SJCRH30 (cell line): ENCODE measurements around the gene KLF15. TPM values are rescaled to one million over a fixed set of nuclear protein-coding genes. Genes with fewer than 3 reads are reported as not detected.

ENCODE experiments used
- DNase-seq, 2 experiments: peaks; one replicate each; pipeline ENCODE4 v3.0.0-alpha.2; 2015 to 2020
- H3K27ac ChIP-seq: fragments of 250-450 bp; sonication (Bioruptor Pico); 2 replicates; pipeline ENCODE4 v1.5.1; 2020; ENCODE audit warnings: mild to moderate bottlenecking, moderate library complexity
- H3K27me3 ChIP-seq: fragments of 250-450 bp; sonication (Bioruptor Pico); 2 replicates; pipeline ENCODE4 v1.5.1; 2020; ENCODE audit warnings: mild to moderate bottlenecking, moderate library complexity
- H3K36me3 ChIP-seq: fragments of 250-450 bp; sonication (Bioruptor Pico); 2 replicates; pipeline ENCODE4 v1.5.1; 2020; ENCODE audit warnings: mild to moderate bottlenecking, moderate library complexity
- H3K4me1 ChIP-seq: fragments of 250-450 bp; sonication (Bioruptor Pico); 2 replicates; pipeline ENCODE4 v1.5.1; 2020; ENCODE audit warnings: mild to moderate bottlenecking, moderate library complexity
- H3K4me3 ChIP-seq: fragments of 250-450 bp; sonication (Bioruptor Pico); 2 replicates; pipeline ENCODE4 v1.5.1; 2020; ENCODE audit warnings: mild to moderate bottlenecking, moderate library complexity
- H3K9me3 ChIP-seq: fragments of 250-450 bp; sonication (Bioruptor Pico); replicated peaks from 2 replicates; pipeline ENCODE4 v1.5.1; 2020; ENCODE audit warnings: mild to moderate bottlenecking, moderate library complexity
- total RNA-seq: library from RNA; depleted of rRNA; stranded (reverse); fragments of >200 nt; shearing (Covaris generic); gene quantifications from 2 replicates; pipeline ENCODE4 v1.2.3, GENCODE V29; 2014

Gene KLF15
- total RNA-seq, 1 experiment from 2014 or later, result 3.3 TPM

DNA sequence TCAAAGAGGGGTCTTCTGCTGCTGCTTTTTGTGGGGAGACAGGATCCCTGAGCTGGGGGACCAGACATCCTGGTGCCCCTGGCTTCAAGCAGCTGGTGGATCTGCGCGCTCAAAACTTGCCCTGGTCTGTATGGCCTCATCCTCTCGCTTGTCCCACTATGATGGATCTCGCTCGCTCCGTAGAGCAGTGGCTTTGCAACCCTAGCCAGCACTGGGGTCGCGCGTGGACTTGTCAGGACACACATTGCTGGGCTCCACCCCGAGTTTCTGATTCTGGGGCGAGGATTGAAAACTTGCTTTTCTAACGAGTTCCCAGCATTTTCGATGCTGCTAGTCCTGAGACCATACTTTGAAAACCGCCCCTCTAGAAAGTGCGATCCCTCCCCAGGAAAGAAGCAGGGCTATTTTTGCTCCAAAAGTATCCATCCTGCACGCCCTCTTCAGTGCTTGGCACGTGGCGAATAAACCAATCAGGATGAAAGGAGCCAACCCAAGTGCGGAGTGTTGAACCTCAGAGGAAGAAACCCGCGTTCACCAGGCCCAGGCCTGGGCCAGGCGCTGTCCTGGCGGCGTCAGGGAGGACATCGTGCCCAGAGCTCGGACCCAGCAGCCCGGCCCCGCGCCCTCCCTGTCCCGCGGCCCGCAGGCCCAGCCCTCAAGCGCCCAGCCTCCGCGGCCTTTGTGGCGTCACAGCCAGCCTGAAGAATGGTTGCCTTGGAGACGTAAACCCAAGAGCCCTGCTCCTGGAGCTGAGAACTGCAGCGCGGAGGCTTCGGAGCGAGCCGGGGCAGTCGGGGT lies 37.2 kb upstream of the KLF15 start, which contains the start of gene CFAP100:
CFAP100 (plus strand) TSS at position 731 of the 798 bp plus-strand sequence. CDS start 1,092 bp downstream, outside the sequence.
- no peak within 1 kb of the TSS for H3K4me3 ChIP-seq
- H3K27ac ChIP-seq, result no peak within 1 kb of the TSS
- no peaks in the 10 kb centered on the region for H3K4me1 ChIP-seq
- H3K36me3 ChIP-seq, result no peaks in the 10 kb centered on the region
- no peak for DNase-seq
- H3K9me3 ChIP-seq, result no peaks in the 10 kb centered on the region
- H3K27me3 ChIP-seq, result 0 out of 2 replicates have a peak, but pooled peaks cover 2% of the 10 kb centered on the region

DNA sequence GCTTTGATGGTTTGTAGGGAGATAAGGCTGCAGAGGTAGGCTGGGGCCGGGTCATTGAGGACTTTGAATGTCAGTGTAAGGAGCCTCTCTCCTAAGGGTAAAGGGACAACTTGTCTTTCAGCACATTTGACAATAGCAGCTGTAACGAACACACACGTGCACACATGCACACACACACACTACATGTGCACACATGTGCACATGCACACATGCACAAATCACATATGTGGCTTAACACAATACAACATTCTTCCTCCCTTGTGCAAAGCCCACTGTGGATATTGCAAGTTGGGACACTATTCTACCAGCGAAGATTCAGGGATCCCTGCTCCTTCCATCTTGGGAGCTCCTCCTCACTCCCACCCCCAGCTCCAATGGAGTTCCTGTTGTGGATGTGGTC lies 36.4 kb upstream of the KLF15 start:
- no peak overlapping the region for H3K4me3 ChIP-seq
- H3K36me3 ChIP-seq, result no peaks in the 10 kb centered on the region
- H3K9me3 ChIP-seq, result no peaks in the 10 kb centered on the region
- H3K27ac ChIP-seq, result no peak overlapping the region
- DNase-seq, result no peak
- H3K27me3 ChIP-seq, result 0 out of 2 replicates have a peak, but pooled peaks cover 2% of the 10 kb centered on the region
- no peaks in the 10 kb centered on the region for H3K4me1 ChIP-seq

DNA sequence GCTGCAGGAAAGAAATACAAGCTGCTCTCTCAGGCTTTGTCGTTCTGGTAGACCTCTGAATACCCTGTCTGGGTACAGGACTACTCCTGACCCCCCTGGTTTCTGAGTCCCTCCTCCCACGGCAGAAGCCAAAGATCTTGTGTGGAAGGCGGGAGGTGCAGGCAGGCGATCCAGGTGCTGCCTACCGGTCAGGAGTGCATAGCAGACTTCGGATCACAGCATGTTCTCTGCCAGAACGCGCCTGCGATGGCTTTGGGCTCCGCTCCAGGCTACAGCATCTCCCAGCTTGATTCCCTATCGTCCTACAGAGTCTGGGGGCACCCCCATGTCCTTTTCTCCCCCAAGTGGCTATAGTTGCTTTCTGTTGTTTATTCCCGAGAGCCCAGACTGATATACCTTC lies 35.0 kb upstream of the KLF15 start:
- Histone ChIP-seq H3K36me3 (no peaks in the 10 kb centered on the region), H3K27me3 (0 out of 2 replicates have a peak, but pooled peaks cover 2% of the 10 kb centered on the region), H3K4me3 (no peak overlapping the region), H3K9me3 (no peaks in the 10 kb centered on the region), H3K4me1 (no peaks in the 10 kb centered on the region), H3K27ac (no peak overlapping the region)
- no peak for DNase-seq

DNA sequence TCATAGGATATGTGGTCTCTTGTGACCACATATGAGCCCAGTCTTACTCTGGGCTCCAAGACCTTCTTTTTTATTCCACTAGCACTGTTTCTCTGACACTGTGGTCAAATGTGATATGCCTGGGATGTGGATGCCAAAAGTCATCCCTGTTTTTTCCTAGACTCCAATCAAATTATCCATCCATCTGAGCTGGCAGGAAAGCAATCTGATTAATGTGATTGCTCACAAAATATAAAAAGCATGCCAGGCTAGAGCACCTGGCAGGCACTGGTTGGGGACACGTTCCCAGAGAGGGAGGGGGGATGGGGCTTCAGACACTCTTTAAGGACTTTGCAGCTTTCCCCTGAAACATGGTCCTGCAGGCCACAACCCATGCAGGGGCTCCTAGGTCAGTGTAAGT lies 34.4 kb upstream of the KLF15 start:
- no peak overlapping the region for H3K4me3 ChIP-seq
- H3K36me3 ChIP-seq, result no peaks in the 10 kb centered on the region
- DNase-seq, result no peak
- 0 out of 2 replicates have a peak, but pooled peaks cover 2% of the 10 kb centered on the region for H3K27me3 ChIP-seq
- H3K9me3 ChIP-seq, result no peaks in the 10 kb centered on the region
- no peak overlapping the region for H3K27ac ChIP-seq
- no peaks in the 10 kb centered on the region for H3K4me1 ChIP-seq

DNA sequence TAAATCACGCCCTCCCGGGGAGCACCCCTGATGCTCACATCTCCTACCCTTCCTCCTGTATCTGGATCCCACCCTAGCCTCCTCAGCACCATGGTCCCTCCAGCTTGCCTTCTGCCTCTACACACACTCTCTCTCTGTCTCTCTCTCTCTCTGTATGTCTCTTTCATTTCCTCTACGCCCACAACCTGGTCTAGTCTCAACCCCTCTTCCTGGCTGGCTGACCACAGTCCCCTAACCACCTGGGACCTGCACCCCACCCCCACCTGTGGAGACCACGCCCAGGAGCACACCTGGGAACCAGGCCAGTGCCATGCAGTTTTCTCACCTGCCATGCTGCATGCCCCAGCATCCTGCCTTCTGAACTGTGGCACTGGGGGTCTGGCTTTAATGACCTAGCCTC lies 33.5 kb upstream of the KLF15 start:
- Histone ChIP-seq H3K27ac (no peak overlapping the region), H3K4me1 (no peaks in the 10 kb centered on the region), H3K27me3 (0 out of 2 replicates have a peak, but pooled peaks cover 2% of the 10 kb centered on the region), H3K36me3 (no peaks in the 10 kb centered on the region), H3K9me3 (no peaks in the 10 kb centered on the region), H3K4me3 (no peak overlapping the region)
- no peak for DNase-seq

DNA sequence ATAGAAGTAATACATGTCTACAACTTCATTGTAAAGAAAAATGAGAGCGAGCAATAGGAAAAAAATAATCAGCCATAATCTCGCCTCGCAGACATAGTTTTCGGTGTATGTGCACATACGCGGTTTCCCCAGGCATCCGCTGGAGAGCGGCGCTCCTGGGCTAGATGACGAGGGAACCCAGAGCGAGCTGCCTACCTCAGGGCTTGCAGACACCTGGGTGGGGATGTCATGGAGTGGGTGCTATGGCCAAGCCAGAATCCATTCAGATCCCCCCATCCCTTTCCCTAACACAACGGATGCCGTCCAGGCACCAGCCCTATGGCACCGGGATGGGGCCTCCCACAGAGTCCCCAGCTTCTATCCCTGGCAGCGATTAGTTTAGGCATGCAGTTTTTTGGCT lies 33.0 kb upstream of the KLF15 start:
- no peaks in the 10 kb centered on the region for H3K9me3 ChIP-seq
- H3K4me3 ChIP-seq, result no peak overlapping the region
- no peaks in the 10 kb centered on the region for H3K4me1 ChIP-seq
- no peaks in the 10 kb centered on the region for H3K36me3 ChIP-seq
- no peak overlapping the region for H3K27ac ChIP-seq
- no peak for DNase-seq
- 0 out of 2 replicates have a peak, but pooled peaks cover 2% of the 10 kb centered on the region for H3K27me3 ChIP-seq

DNA sequence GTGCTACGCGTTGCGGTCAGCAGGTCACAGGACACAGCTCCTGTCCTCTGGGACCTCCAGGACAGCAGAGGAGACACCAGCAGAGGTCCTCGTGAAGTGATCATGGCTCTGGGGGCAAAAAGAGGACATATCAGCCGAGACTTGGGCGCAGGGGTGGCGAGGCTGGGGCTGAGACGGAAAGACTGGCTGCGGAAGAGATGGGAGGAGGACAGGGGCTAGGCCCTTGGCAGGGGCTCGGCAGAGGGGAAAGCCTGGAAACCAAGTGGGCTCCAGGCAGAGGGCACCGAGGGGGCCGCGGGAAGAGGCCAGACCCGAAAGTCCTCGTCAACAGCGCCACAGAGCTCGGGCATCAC lies 32.6 kb upstream of the KLF15 start:
- Histone ChIP-seq H3K27me3 (0 out of 2 replicates have a peak, but pooled peaks cover 2% of the 10 kb centered on the region), H3K36me3 (no peaks in the 10 kb centered on the region), H3K9me3 (no peaks in the 10 kb centered on the region), H3K27ac (no peak overlapping the region), H3K4me3 (no peak overlapping the region), H3K4me1 (no peaks in the 10 kb centered on the region)
- no peak for DNase-seq

DNA sequence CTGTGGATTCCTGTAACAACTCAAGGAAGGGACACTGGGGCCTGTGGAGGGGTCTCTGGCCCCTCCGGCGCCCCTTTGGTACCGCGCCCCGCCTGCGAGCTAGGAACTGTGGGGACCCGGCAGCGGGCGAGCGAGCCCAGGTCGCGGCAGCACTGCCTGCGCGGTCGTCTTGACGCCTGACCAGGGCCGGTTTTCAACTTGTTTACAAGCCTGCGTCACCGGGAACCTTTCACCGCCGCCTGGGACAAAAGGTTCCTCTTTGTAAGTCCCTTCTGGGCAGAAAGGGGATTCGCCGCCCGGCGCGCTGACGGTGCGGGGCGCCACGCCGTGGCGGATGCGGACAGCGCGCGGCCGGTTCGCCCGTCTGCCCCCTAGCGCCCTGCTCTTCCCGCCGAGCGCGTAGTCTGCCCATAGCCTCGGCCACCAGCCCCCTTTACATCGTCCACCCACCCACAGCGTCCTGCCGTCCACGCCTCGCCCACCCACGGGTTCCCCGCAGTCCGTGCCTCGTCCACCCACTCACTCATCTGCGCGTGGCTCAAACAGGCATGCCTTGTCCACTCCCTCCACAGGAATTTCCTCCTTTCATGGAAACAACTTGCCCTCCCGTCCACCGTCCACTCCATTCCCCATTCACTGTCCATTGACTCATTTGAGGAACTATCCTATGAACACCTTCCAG lies 32.0 kb upstream of the KLF15 start:
- 0 out of 2 replicates have a peak, but pooled peaks cover 2% of the 10 kb centered on the region for H3K27me3 ChIP-seq
- 0 out of 2 replicates have a peak overlapping the region, but pooled peaks have one; percentile 17 for H3K4me3 ChIP-seq
- no peaks in the 10 kb centered on the region for H3K9me3 ChIP-seq
- H3K27ac ChIP-seq, result no peak overlapping the region
- H3K4me1 ChIP-seq, result no peaks in the 10 kb centered on the region
- no peaks in the 10 kb centered on the region for H3K36me3 ChIP-seq
- peak; percentile 20 to 45 for DNase-seq

DNA sequence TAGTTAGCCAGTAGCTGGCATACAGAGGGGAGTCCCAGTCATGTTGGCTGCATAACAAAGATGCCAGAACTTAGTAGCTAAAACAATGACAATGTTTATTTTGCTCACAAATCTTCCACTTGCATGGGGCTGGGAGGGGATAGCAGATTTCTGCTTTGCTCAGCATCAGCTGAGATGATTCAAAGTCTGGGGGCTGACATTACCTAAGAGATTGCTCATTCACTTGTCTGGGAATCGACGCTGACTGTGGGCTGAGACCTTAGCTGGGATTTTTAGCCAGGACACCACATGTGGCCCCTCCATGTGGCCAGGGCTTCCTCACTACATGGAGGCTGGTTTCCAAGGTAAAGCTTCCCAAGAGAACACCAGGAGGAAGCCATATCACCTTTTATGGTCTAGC lies 24.8 kb upstream of the KLF15 start:
- H3K27me3 ChIP-seq, result no peaks in the 10 kb centered on the region
- no peaks in the 10 kb centered on the region for H3K36me3 ChIP-seq
- H3K27ac ChIP-seq, result no peak overlapping the region
- no peaks in the 10 kb centered on the region for H3K4me1 ChIP-seq
- H3K9me3 ChIP-seq, result no peaks in the 10 kb centered on the region
- no peak for DNase-seq
- H3K4me3 ChIP-seq, result no peak overlapping the region

DNA sequence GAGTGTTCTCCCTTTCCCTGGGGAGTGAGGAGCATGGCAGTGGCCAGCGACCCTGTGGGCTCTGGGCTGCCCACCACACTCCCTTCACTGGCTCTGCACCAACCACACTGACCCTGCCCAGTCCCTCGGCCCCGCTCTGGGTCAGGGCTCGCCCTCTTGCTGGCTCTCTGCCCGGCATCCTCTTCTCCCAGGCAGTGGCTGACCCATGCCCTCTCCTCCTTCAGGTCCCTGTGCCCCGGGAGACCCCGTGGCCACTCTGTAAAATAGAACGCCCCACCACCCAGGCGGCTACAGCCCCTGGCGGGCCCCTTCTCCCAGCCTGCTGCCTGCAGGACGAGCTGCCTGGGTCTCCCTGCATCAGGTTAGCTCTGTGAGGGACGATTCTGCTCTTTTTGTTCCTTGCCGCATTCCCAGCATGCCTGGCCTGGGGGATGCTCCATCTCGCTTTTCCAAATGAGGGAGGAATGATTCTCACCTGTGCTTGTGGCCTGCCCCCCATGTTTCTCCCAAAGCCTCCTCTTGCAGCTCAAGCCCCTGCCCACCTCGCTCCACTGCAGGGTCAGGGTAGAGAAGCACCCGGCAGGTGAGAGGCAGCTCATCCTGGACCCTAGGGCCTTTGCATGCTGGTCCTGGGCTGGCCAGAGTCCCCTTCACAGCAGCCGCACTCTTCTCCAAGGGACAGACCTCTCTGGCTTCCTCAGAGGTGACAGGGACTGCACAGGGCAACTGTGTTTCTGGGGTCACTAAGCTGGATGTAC lies 23.0 kb upstream of the KLF15 start:
- Histone ChIP-seq H3K4me3 (no peak overlapping the region), H3K36me3 (no peaks in the 10 kb centered on the region), H3K27me3 (0 out of 2 replicates have a peak, but pooled peaks cover 2% of the 10 kb centered on the region), H3K4me1 (no peaks in the 10 kb centered on the region), H3K27ac (no peak overlapping the region), H3K9me3 (no peaks in the 10 kb centered on the region)
- no peak for DNase-seq

DNA sequence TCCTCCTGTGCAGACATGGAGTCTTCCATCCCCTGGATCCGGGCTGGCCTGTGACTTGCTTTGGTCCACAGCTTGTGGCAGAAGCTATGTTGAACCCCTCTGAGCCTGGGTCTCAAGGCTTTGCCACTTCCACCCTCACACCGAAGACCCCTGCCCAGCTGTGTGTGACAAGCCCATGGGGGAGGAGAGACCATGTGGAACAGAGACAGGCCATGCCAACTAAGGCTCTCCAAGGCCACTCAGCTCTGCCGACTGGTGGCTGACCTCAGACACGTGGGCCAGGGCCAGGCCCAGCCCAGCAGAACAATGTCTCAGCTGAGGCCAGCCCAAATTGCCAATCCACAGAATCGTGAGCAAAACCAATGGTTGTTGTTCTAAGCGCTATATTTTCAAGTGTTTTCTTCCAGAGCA lies 21.1 kb upstream of the KLF15 start:
- Histone ChIP-seq H3K27me3 (0 out of 2 replicates have a peak, but pooled peaks cover 7% of the 10 kb centered on the region), H3K4me3 (no peak overlapping the region), H3K4me1 (no peaks in the 10 kb centered on the region), H3K36me3 (no peaks in the 10 kb centered on the region), H3K27ac (no peak overlapping the region), H3K9me3 (no peaks in the 10 kb centered on the region)
- DNase-seq, result no peak

DNA sequence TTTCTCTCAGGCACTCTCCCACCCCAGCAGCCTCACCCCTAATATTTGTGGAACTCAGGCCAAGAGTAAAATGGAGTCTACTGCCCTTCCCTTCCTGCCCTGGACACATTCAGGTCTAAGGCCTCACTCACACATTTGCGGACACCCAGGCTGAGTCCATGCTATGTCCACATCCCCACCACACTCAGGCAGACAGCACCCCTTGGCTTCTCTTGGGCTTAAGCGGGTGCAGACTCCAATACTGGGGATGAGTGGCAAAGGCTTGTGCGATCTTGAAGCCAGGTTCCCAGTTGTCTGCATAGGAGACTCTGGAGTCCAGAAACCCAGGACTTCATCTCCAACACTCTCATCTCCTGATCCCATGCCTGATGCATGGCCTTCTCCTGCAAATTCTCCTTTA lies 20.0 kb upstream of the KLF15 start:
- Histone ChIP-seq H3K36me3 (no peaks in the 10 kb centered on the region), H3K27ac (no peak overlapping the region), H3K27me3 (0 out of 2 replicates have a peak, but pooled peaks cover 7% of the 10 kb centered on the region), H3K9me3 (no peaks in the 10 kb centered on the region), H3K4me3 (no peak overlapping the region), H3K4me1 (no peaks in the 10 kb centered on the region)
- no peak for DNase-seq

DNA sequence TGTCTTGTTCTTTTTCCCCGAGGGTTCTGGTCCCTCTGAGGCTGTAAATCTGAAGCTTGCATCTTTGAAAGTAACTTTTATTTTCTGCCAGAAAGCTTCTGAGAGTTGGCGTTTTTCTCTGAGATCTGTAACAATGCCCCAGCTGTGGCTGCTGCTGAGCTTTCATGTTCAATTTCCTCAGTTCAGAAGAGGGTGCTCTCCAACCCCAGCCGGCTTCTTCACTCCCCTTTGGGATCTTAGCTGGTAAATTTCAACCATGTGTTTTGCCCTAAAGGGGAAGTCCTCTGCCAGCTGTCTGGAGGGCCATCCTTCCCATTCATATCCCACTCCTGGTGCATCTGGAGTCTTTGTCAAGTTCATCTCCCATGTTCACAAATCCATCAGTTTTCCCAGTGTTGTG lies 19.2 kb upstream of the KLF15 start:
- Histone ChIP-seq H3K27ac (no peak overlapping the region), H3K4me1 (no peaks in the 10 kb centered on the region)
- DNase-seq, result no peak

DNA sequence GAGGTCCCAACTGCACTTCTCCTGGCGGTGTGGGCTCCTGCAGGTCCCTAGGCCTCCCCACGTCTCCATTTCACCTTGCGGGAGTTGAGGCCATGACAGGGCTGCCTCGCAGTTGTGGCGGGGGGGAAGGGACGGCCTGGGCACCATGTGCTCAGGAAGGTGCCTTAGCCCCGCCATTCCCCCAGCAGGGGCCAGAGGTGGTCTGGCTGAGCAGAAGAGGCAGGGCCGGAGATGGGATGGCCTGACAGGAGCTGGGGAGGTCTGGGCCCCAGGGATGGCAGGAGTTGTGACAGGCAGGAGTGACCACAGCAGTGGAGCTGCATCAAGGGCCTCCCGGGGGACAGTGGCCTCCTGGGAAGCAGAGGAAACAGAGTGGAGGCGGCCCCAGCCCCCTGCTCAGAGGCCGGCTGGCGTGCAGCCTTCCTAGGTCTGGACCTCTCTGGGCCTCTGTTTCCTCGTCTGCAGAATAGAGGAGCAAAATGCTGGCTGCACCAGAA lies 18.7 kb upstream of the KLF15 start:
- Histone ChIP-seq H3K9me3 (no peaks in the 10 kb centered on the region), H3K27me3 (0 out of 2 replicates have a peak, but pooled peaks cover 7% of the 10 kb centered on the region), H3K4me1 (no peaks in the 10 kb centered on the region), H3K4me3 (no peak overlapping the region), H3K27ac (no peak overlapping the region), H3K36me3 (no peaks in the 10 kb centered on the region)
- no peak for DNase-seq

More for the DNA sequence above, 19.2 kb upstream of the KLF15 start:
- Histone ChIP-seq H3K4me3 (no peak overlapping the region), H3K36me3 (no peaks in the 10 kb centered on the region), H3K27me3 (0 out of 2 replicates have a peak, but pooled peaks cover 7% of the 10 kb centered on the region), H3K9me3 (no peaks in the 10 kb centered on the region)
